IMR-90 (cell line): ENCODE data around the gene CCSER1. TPM values are rescaled to one million over a fixed set of nuclear protein-coding genes. Genes with fewer than 3 reads are reported as not detected.

ENCODE experiments used
- ATAC-seq: fragments of 200-7000 bp; cut with Tn5 transposase; 2 replicates; pipeline ENCODE4 v1.9.1; 2020; ENCODE audit warnings: low read depth, mild to moderate bottlenecking, moderate library complexity
- BruUV-seq: library from RNA; stranded (reverse); fragments of 400-500 nt; replicated peaks from 2 replicates; lab custom pipeline; 2021; lab: Mats Ljungman, UMichigan
- CTCF ChIA-PET: fragments of 300-600 bp; formaldehyde crosslinking; extraction: SDS; loops from one replicate; lab custom pipeline; 2021; ENCODE audit warnings: antibody characterized with exemption; lab: Yijun Ruan, JAX
- POLR2A ChIA-PET: fragments of 300-600 bp; sonication (Branson Sonifier 250); formaldehyde crosslinking; loops from one replicate; lab custom pipeline; 2022; ENCODE audit warnings: antibody characterized with exemption; ENCODE audit not compliant: unreplicated experiment; lab: Charles Lee
- DNase-seq: peaks from one replicate; pipeline ENCODE4 v3.0.0; 2013
- H2AFZ ChIP-seq: replicated peaks from 2 replicates; pipeline ENCODE3; 2013; ENCODE audit warnings: low read length, mild to moderate bottlenecking; ENCODE audit not compliant: poor library complexity
- H2AK5ac ChIP-seq: 2 replicates; pipeline ENCODE4 v1.6.1; 2013; ENCODE audit warnings: low read depth, low read length, inconsistent platforms
- H2AK9ac ChIP-seq: replicated peaks from 2 replicates; pipeline ENCODE3; 2013; ENCODE audit warnings: mild to moderate bottlenecking, low read depth, low read length, moderate library complexity; ENCODE audit not compliant: poor library complexity
- H2BK120ac ChIP-seq: 2 replicates; pipeline ENCODE4 v1.6.1; 2013; ENCODE audit warnings: low read depth, low read length, inconsistent platforms
- H2BK15ac ChIP-seq: 3 replicates; pipeline ENCODE4 v1.6.1; 2013; ENCODE audit warnings: low read depth, low read length, inconsistent platforms
- H2BK20ac ChIP-seq: 2 replicates; pipeline ENCODE4 v1.6.1; 2013; ENCODE audit warnings: low read depth, mild to moderate bottlenecking, inconsistent platforms, low read length, moderate library complexity
- H2BK5ac ChIP-seq: 2 replicates; pipeline ENCODE4 v1.6.1; 2013; ENCODE audit warnings: mild to moderate bottlenecking, low read depth, low read length, inconsistent platforms; ENCODE audit not compliant: poor library complexity, severe bottlenecking
- H3K14ac ChIP-seq: replicated peaks from 2 replicates; pipeline ENCODE4 v1.6.1; 2013; ENCODE audit warnings: low read depth, low read length, inconsistent platforms
- H3K18ac ChIP-seq: 2 replicates; pipeline ENCODE4 v1.6.1; 2013; ENCODE audit warnings: low read depth, low read length, control low read depth
- H3K23ac ChIP-seq: 2 replicates; pipeline ENCODE4 v1.6.1; 2013; ENCODE audit warnings: low read depth, low read length, inconsistent platforms
- H3K27ac ChIP-seq: 2 replicates; pipeline ENCODE4 v1.5.1; 2013; ENCODE audit warnings: mild to moderate bottlenecking, control low read depth, low read length; ENCODE audit not compliant: insufficient read depth
- H3K27me3 ChIP-seq: 2 replicates; pipeline ENCODE4 v1.6.1; 2013; ENCODE audit warnings: low read length; ENCODE audit not compliant: control insufficient read depth, insufficient read depth
- H3K36me3 ChIP-seq: 2 replicates; pipeline ENCODE4 v1.6.1; 2013; ENCODE audit warnings: low read length, mixed read lengths; ENCODE audit not compliant: control insufficient read depth, insufficient read depth
- H3K4ac ChIP-seq: 2 replicates; pipeline ENCODE4 v1.6.1; 2013; ENCODE audit warnings: low read depth, low read length, inconsistent platforms
- H3K4me1 ChIP-seq: 2 replicates; pipeline ENCODE4 v1.6.1; 2013; ENCODE audit warnings: low read length, mixed read lengths; ENCODE audit not compliant: control insufficient read depth, insufficient read depth
- H3K4me2 ChIP-seq: 2 replicates; pipeline ENCODE4 v1.6.1; 2013; ENCODE audit warnings: low read depth, mild to moderate bottlenecking, control low read depth, low read length, moderate library complexity
- H3K4me3 ChIP-seq: 2 replicates; pipeline ENCODE4 v1.5.1; 2013; ENCODE audit warnings: low read depth, mild to moderate bottlenecking, control low read depth, low read length, moderate library complexity; ENCODE audit not compliant: insufficient read depth
- H3K56ac ChIP-seq: 2 replicates; pipeline ENCODE4 v1.6.1; 2013; ENCODE audit warnings: low read length, inconsistent platforms; ENCODE audit not compliant: insufficient read depth; ENCODE audit errors: extremely low read depth
- H3K79me1 ChIP-seq, 2 experiments: 2 replicates each; pipeline ENCODE4 v1.6.1; 2013; ENCODE audit warnings: low read length in 2 of 2, inconsistent platforms in 1 of 2, low read depth in 1 of 2
- H3K9ac ChIP-seq: 2 replicates; pipeline ENCODE4 v1.6.1; 2013; ENCODE audit warnings: low read depth, low read length, control low read depth
- H3K9me1 ChIP-seq: 2 replicates; pipeline ENCODE4 v1.6.1; 2013; ENCODE audit warnings: low read length, inconsistent platforms; ENCODE audit not compliant: insufficient read depth
- H3K9me3 ChIP-seq: 2 replicates; pipeline ENCODE4 v1.6.1; 2013; ENCODE audit warnings: low read length; ENCODE audit not compliant: control insufficient read depth, insufficient read depth
- H4K20me1 ChIP-seq: 2 replicates; pipeline ENCODE4 v1.6.1; 2013; ENCODE audit warnings: low read length, inconsistent platforms; ENCODE audit not compliant: insufficient read depth
- H4K5ac ChIP-seq: 2 replicates; pipeline ENCODE4 v1.6.1; 2013; ENCODE audit warnings: mild to moderate bottlenecking, low read depth, low read length, control low read depth
- H4K8ac ChIP-seq, 2 experiments: 2 replicates each; pipeline ENCODE4 v1.6.1; 2013; ENCODE audit warnings: low read depth in 2 of 2, low read length in 2 of 2, control low read depth in 1 of 2, inconsistent platforms in 1 of 2
- H4K91ac ChIP-seq: 2 replicates; pipeline ENCODE4 v1.6.1; 2013; ENCODE audit warnings: low read depth, low read length, inconsistent platforms; ENCODE audit not compliant: insufficient read depth
- BHLHE40 ChIP-seq: fragments of 150-350 bp; IDR thresholded peaks from 2 replicates; pipeline ENCODE4 v1.6.1; 2016; ENCODE audit warnings: mild to moderate bottlenecking, low read depth, low read length
- CTCF ChIP-seq: conservative IDR thresholded peaks from 2 replicates; pipeline ENCODE4 v1.5.1; 2012; ENCODE audit warnings: mild to moderate bottlenecking, low read depth, low read length, improper control_type of control experiment
- ELK1 ChIP-seq: fragments of 150-350 bp; IDR thresholded peaks from 2 replicates; pipeline ENCODE4 v1.6.1; 2016; ENCODE audit warnings: low read depth, mild to moderate bottlenecking, low read length, moderate library complexity, borderline replicate concordance
- FOS ChIP-seq: fragments of 150-350 bp; IDR thresholded peaks from 2 replicates; pipeline ENCODE4 v1.6.1; 2016; ENCODE audit warnings: low read depth, low read length
- MXI1 ChIP-seq: IDR thresholded peaks from 2 replicates; pipeline ENCODE4 v1.6.1; 2012; ENCODE audit warnings: low read depth, mild to moderate bottlenecking, low read length, moderate library complexity, borderline replicate concordance
- SMC3 ChIP-seq: fragments of 150-350 bp; IDR thresholded peaks from 2 replicates; pipeline ENCODE4 v1.6.1; 2016; ENCODE audit warnings: low read depth, mild to moderate bottlenecking, antibody characterized with exemption, low read length, moderate library complexity
- dilution Hi-C: fragments of 300-500 bp; cut with HindIII; formaldehyde crosslinking; loops from one replicate; pipeline ENCODE4 v1.14.3; 2018; ENCODE audit warnings: low sequenced_read_pairs; ENCODE audit not compliant: unreplicated experiment
- in situ Hi-C: fragments of 300-500 bp; cut with MboI; formaldehyde crosslinking; loops from 3 replicates; pipeline ENCODE4 v1.14.3; 2019; ENCODE audit warnings: low sequenced_read_pairs, inconsistent platforms, mixed read lengths
- intact Hi-C: fragments of 100-400 bp; cut with micrococcal nuclease; formaldehyde crosslinking; loops from 2 replicates; pipeline ENCODE4 v1.10.0; 2022
- polyA plus RNA-seq, 3 experiments: library from polyadenylated mRNA; depleted of rRNA; stranded (reverse); fragments of >200 nt; gene quantifications; 2 replicates each; pipeline ENCODE4 v1.2.3, GENCODE V29; 2012; ENCODE audit warnings: low replicate concordance in 1 of 3
- total RNA-seq: library from RNA; depleted of rRNA; stranded (reverse); fragments of >200 nt; gene quantifications from 2 replicates; pipeline ENCODE4 v1.2.3, GENCODE V29; 2012

Gene CCSER1
- total and polyA plus RNA-seq, 2 of the 4 experiments (the other 2 are of a cell fraction) = not detected

DNA sequence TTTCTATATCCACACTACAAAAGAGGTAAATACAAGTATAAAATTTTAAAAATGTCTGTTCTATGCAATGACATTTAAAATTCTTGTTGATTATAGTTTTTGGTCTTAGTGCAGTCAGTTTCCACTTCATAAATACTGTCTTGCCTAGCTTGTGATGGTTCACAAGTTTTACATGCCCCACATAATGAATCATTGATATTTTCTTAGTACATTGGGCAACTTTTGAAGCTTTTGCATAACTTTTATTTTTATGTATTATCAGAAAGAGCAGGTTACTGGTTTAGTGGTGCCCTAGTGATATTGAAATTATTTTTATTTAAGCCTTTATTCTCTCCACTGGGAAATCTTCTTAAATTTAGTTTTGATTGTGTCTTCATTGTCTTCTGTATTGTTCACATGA, 388.0 kb downstream of the CCSER1 start:
- Histone ChIP-seq H4K20me1 (no peaks in the 10 kb centered on the region), H4K5ac (no peak overlapping the region), H3K9ac (no peak overlapping the region), H3K18ac (no peak overlapping the region), H2BK120ac (no peak overlapping the region), H3K4me2 (no peak overlapping the region), H2AK9ac (no peak overlapping the region), H3K56ac (no peak overlapping the region), H2BK20ac (no peak overlapping the region), H3K4me1 (no peaks in the 10 kb centered on the region), H4K91ac (no peak overlapping the region), H3K79me1 (no peaks in the 10 kb centered on the region), H2BK5ac (no peak overlapping the region), H3K9me3 (no peaks in the 10 kb centered on the region), H3K27me3 (no peaks in the 10 kb centered on the region), H4K8ac (no peak overlapping the region), H2AFZ (no peak overlapping the region), H3K36me3 (no peaks in the 10 kb centered on the region), H3K9me1 (no peaks in the 10 kb centered on the region), H3K23ac (no peak overlapping the region), H3K14ac (no peak overlapping the region), H3K27ac (no peak overlapping the region), H2AK5ac (no peak overlapping the region), H3K4me3 (no peak overlapping the region), H3K4ac (no peak overlapping the region), H2BK15ac (no peak overlapping the region)
- DNase-seq (no peak), ATAC-seq (no peak)
- ChIA-PET POLR2A (no interaction called here), CTCF (no interaction called here)
- TF ChIP-seq BHLHE40 (no peak), ELK1 (no peak), MXI1 (no peak), FOS (no peak), SMC3 (no peak), CTCF (no peak)
- in situ Hi-C loops = no loop called here
- dilution Hi-C loops = no loop called here
- intact Hi-C loops = no loop called here
- no TSS peak for BruUV-seq
